GM12872 (cell line): ENCODE data around the gene INPP5E.

Source experiments
- CTCF ChIP-seq: IDR thresholded peaks from 3 replicates; pipeline ENCODE4 v1.5.1; 2011; ENCODE audit warnings: low read depth, mild to moderate bottlenecking, low read length, moderate library complexity; ENCODE audit not compliant: insufficient read depth

The INPP5E gene

GRCh38 chr9:136476369-136477150 is 36.9 kb upstream of the INPP5E start:
- no peak for TF ChIP-seq CTCF

GRCh38 chr9:136474974-136475865 is 35.6 kb upstream of the INPP5E start:
- TF ChIP-seq CTCF: no peak

- TF ChIP-seq CTCF: no peak
These were observed 34.5 kb upstream of the INPP5E start for GRCh38 chr9:136474021-136474640.

- no peak for TF ChIP-seq CTCF
These were observed 33.7 kb upstream of the INPP5E start for GRCh38 chr9:136473354-136473721.

- no peak for TF ChIP-seq CTCF
These were observed 33.2 kb upstream of the INPP5E start for GRCh38 chr9:136472640-136473353.

- no peak for TF ChIP-seq CTCF
These were observed 32.3 kb upstream of the INPP5E start for GRCh38 chr9:136471802-136472487.
